ENCODE data around the gene PLEKHA7.
"Not testable (repeated sequence)": the region's sequence is repeated elsewhere in the genome, so short reads cannot be mapped to it uniquely, and the experiment has no call there.

The PLEKHA7 gene

DNA sequence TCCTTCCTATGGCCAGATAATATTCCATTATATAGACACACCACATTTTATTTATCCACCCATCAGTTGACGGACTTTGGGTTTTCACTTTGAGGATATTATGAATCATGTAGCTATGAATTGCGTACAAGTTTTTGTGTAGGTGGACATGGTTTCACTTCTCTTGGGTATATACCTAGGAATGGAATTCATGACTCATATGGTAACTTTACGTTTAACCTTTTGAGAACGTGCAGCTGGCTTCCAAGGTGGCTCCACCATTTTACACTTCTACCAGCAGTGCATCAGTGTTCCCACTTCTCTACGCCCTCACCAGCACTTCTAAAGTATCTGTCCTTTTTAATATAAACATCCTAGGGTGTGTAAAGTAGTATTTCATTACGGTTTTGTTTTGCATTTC lies 112.0 kb downstream of the PLEKHA7 start:
- no peak for DNase-seq

GRCh38 chr11:16900491-16900890 lies 113.7 kb downstream of the PLEKHA7 start:
- no peak for DNase-seq

GRCh38 chr11:16899708-16900303 lies 114.4 kb downstream of the PLEKHA7 start:
- no peak for DNase-seq

GRCh38 chr11:16898274-16898985 lies 115.8 kb downstream of the PLEKHA7 start:
- DNase-seq, result no peak

DNA sequence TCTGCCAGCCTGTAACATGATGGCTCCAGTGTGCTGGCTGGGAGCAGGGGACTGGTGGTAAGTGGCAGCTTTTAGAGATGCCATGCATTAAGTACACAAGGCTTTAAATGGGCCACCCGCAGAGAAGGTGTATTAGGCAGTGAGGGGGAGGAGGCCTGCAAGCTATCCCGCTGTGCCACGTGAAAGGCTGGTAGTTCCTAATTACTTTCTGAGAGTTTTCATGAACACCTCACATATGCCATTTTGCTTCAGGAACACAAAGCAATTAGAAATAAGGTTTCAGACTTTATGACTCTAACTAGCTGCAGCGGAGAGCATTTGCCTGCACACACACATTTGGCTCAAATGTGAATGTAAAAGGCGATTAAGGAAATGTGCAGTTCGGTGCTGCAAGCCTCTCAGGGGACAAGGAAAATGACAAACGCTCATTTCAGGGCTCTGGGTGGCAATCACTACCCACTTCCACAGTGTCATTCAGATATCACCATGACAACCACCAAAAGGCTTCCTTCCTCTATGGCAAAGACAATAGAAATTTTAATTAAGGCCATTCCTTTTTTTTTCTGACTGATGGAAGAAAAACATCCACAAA lies 116.6 kb downstream of the PLEKHA7 start:
- no peak for DNase-seq

GRCh38 chr11:16896729-16897469 lies 117.3 kb downstream of the PLEKHA7 start:
- no peak for DNase-seq

DNA sequence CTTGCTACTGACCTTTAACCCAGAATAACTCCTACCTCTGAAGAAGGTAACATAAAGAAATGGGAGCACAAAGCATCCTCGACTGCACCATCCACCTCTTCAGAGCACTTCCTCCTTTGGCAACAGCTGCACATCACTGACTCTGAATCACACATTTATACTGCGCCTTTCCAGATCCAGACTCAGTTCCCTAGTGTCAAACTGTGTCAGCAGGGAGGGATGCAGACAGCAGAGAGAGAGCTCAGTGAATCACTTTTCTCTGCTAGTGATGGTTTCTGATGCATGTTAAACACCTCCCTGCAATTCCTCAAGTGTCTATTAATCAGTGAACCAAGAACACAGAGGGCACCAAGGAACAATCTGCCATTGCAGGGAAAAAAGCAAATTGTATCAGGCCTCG lies 118.9 kb downstream of the PLEKHA7 start:
- DNase-seq, result no peak

GRCh38 chr11:16893456-16894066 lies 120.7 kb downstream of the PLEKHA7 start:
- no peak for DNase-seq

- no peak for DNase-seq
These were observed 122.2 kb downstream of the PLEKHA7 start for GRCh38 chr11:16891964-16892363.

DNA sequence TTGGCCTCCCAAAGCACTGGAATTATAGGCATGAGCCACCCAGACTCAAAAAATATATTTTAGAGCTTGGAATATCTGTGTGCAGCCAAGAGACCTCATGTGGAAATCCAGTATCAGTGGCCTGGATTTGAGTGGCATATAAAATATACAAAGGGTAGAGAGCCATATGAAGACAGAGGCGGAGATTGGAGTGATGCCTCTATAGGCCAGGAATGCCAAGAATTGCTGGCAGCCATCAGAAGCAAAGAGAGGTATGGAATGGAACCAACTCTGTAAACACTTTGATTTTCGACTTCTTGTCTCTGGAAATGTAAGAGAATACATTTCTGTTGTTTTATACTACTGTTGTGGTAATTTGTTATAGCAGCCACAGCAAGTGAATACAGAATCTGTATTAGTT lies 123.0 kb downstream of the PLEKHA7 start:
- no peak for DNase-seq

GRCh38 chr11:16890442-16890841 lies 123.8 kb downstream of the PLEKHA7 start:
- no peak for DNase-seq

- no peak for DNase-seq
These were observed 124.3 kb downstream of the PLEKHA7 start for GRCh38 chr11:16889905-16890304.

DNA sequence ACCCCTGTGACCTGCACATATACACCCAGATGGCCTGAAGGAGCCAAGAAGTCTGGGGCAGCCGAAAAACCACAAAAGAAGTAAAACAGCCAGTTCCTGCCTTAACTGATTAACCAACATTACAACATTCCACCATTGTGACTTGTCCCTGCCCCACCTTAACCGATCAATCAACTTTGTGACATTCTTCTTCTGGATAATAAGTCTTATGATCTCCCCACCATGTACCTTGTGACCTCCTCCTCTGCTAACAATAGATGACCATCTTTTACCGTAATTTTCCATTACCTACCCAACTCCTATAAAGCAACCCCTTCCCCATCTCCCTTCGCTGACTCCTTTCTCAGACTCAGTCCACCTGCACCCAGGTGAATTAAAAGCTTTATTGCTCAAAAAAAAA lies 125.2 kb downstream of the PLEKHA7 start:
- DNase-seq, result not testable (repeated sequence)

- not testable (repeated sequence) for DNase-seq
These were observed 126.3 kb downstream of the PLEKHA7 start for GRCh38 chr11:16887887-16888286.

- no peak for DNase-seq
These were observed 131.0 kb downstream of the PLEKHA7 start for GRCh38 chr11:16883174-16883573.

- no peak for DNase-seq
These were observed 132.4 kb downstream of the PLEKHA7 start for GRCh38 chr11:16881766-16882165.

GRCh38 chr11:16881074-16881709 lies 133.0 kb downstream of the PLEKHA7 start:
- DNase-seq, result no peak

DNA sequence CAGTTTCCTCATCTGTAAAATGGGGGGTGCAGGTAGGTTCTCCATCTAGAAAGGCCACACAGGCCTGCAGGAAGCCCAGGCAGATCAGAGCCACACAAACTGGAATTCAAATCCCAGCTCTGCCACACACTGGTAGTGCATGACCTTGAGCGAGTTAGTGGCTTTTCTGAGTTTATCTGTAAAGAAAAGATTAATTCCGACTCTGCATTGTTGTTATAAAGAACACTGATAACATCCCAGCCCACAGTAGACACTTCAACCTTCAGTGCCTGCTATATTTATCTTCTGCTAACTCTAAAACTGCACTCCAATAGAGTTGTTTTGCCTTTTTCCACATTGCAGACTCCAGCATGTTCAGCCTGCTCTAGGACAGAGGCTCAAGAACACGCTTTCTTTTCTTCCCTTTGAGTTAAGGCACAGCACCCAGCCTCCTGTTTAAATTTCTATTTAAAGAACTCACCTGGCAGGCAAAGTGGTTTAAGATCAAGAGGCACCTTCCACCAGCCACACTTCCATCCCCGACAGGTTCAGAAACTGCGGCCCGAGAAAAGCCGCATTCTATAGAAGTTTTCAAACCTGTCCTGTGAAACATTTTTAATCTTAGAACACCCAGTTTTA lies 133.9 kb downstream of the PLEKHA7 start:
- no peak for DNase-seq

DNA sequence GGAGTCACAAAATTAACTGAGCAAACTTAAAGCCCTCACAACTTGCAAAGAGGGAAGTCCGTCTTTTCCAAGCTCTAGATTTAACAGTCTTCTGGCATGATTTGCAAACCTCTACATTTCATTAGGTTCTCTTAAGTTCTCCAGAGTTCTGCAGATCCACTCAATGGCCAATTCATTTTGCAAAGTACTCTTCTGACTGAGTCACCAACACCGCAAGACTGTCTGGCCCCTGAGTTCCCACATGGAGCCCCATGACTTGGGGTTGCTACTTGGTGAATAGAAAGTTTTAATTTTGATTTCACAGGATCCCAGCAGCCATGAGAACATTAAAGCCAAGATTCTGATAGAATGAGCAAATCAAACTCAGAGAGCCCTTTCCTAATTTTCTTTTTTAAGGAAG lies 134.5 kb downstream of the PLEKHA7 start:
- DNase-seq, result no peak

- DNase-seq, result no peak
These were observed 137.4 kb downstream of the PLEKHA7 start for GRCh38 chr11:16876837-16877236.

- no peak for DNase-seq
These were observed 138.0 kb downstream of the PLEKHA7 start for GRCh38 chr11:16876053-16876752.

Data from CD4-positive, alpha-beta T cell treated with Interleukin-12 subunit alpha and Interleukin-12 subunit beta, for 1 hour (primary cell).